ENCODE data around the gene DSCAML1. TPM values are rescaled to one million over a fixed set of nuclear protein-coding genes. Genes with fewer than 3 reads are reported as not detected.

The DSCAML1 gene
- total RNA-seq, 1 experiment from 2014 or later, result not detected

GRCh38 chr11:117841551-117842031, 44.6 kb upstream of the DSCAML1 start:
- H3K9me3 ChIP-seq (ENCODE audit: low read length), result no peaks in the 10 kb centered on the region
- TF ChIP-seq CTCF (conservative IDR thresholded peaks at IDR 0.05; ENCODE audit: low read depth, low read length) (no peak), EZH2 (IDR thresholded peaks at IDR 0.05; ENCODE audit: low read length, unreplicated experiment) (no peak), EZH2phosphoT487 (IDR thresholded peaks at IDR 0.05; ENCODE audit: borderline replicate concordance, low read length) (no peak)
- H3K4me2 ChIP-seq (ENCODE audit: low read length), result no peak overlapping the region
- ATAC-seq, result no peak
- H3K4me3 ChIP-seq (ENCODE audit: low read length), result no peak overlapping the region
- no peaks in the 10 kb centered on the region for H3F3A ChIP-seq (ENCODE audit: low read length, unreplicated experiment)
- no TSS peak for BruUV-seq (replicated peaks)
- no peak overlapping the region for H3K9ac ChIP-seq (ENCODE audit: low read length)
- POLR2A ChIA-PET (ENCODE audit: unreplicated experiment), result no interaction called here
- intact Hi-C loops (cut with micrococcal nuclease), result no loop called here
- no peaks in the 10 kb centered on the region for H3K9me2 ChIP-seq (replicated peaks; ENCODE audit: low read length)
- no peaks in the 10 kb centered on the region for H3K79me2 ChIP-seq (ENCODE audit: low read length)
- no peak for DNase-seq
- H4K20me1 ChIP-seq (ENCODE audit: low read length), result no peaks in the 10 kb centered on the region
- no peaks in the 10 kb centered on the region for H3K36me3 ChIP-seq (ENCODE audit: low read depth, low read length)
- no peaks in the 10 kb centered on the region for H3K4me1 ChIP-seq (ENCODE audit: insufficient read depth, low read length)
- CTCF ChIA-PET, result no interaction called here
- no peak overlapping the region for H3K27ac ChIP-seq (ENCODE audit: low read length)
- H2AFZ ChIP-seq (ENCODE audit: low read length), result no peak overlapping the region
- H3K27me3 ChIP-seq (ENCODE audit: low read length), result peaks cover 73% of the 10 kb centered on the region

GRCh38 chr11:117840881-117841550, 44.0 kb upstream of the DSCAML1 start:
- Histone ChIP-seq H3K27ac (ENCODE audit: low read length) (no peak overlapping the region), H3K9ac (ENCODE audit: low read length) (no peak overlapping the region), H3K9me2 (replicated peaks; ENCODE audit: low read length) (no peaks in the 10 kb centered on the region), H3K4me3 (ENCODE audit: low read length) (no peak overlapping the region), H3K4me2 (ENCODE audit: low read length) (no peak overlapping the region), H3K4me1 (ENCODE audit: insufficient read depth, low read length) (no peaks in the 10 kb centered on the region), H2AFZ (ENCODE audit: low read length) (no peak overlapping the region), H3F3A (ENCODE audit: low read length, unreplicated experiment) (no peaks in the 10 kb centered on the region), H3K27me3 (ENCODE audit: low read length) (peaks cover 73% of the 10 kb centered on the region), H3K79me2 (ENCODE audit: low read length) (no peaks in the 10 kb centered on the region), H4K20me1 (ENCODE audit: low read length) (no peaks in the 10 kb centered on the region), H3K36me3 (ENCODE audit: low read depth, low read length) (no peaks in the 10 kb centered on the region), H3K9me3 (ENCODE audit: low read length) (no peaks in the 10 kb centered on the region)
- DNase-seq (no peak), ATAC-seq (no peak)
- no peak for TF ChIP-seq CTCF (conservative IDR thresholded peaks at IDR 0.05; ENCODE audit: low read depth, low read length)
- no peak for TF ChIP-seq EZH2phosphoT487 (IDR thresholded peaks at IDR 0.05; ENCODE audit: borderline replicate concordance, low read length)
- TF ChIP-seq EZH2 (IDR thresholded peaks at IDR 0.05; ENCODE audit: low read length, unreplicated experiment), result no peak
- BruUV-seq (replicated peaks), result no TSS peak
- intact Hi-C loops (cut with micrococcal nuclease), result no loop called here
- ChIA-PET CTCF (no interaction called here), POLR2A (ENCODE audit: unreplicated experiment) (no interaction called here)
